Stimulated activated CD8-positive, alpha-beta memory T cell treated with anti-CD3 and anti-CD28 coated beads, Interleukin-7, amount 100 ng/mL, for 1 hour (primary cell): ENCODE measurements around the gene ITGAL.

Source experiments
- DNase-seq, 2 donors: peaks; one replicate each; pipeline ENCODE4 v3.0.0-alpha.2; 2020; ENCODE audit warnings: low read depth in 2 of 2

Gene ITGAL

DNA sequence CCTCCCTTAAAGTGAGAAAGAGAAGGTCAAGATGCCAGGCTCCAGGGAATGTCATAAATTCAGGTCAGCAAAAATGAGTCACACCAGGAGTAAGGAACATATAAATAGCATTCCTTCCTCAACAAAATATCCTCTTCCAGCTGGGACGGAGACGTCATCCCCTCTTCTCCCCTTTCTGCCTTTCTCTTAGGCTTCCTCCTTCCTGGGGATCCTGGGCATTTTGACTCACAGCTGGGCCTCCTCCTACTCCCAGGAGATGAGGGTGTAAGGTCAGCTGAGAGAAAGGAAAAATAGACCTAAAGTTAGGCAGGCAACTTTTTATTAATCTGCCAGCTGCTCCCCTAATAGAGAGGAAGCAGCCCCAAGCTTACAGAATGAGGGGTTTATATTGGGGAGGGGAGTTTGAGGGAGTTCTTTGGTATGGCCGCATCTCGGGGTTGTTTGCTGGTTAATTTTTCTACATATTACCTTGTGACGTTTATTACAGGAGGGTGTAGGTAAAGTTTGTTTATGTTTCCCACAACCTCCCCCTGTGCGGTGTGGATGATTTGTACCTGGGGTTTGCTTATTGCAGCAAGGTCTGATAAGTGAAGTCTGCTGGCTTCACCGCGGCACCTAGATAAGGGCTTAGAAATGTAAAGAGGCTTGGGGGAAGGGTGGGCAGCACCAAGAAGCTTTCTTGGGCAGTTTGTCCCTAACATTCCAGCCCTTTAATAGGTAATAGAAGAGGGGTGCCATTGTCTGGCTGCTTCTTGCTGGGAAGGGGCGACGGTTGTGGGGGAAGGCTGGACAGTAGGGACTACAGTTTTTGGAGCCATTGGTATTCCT, 69.2 kb downstream of the ITGAL start:
- DNase-seq = no peak

DNA sequence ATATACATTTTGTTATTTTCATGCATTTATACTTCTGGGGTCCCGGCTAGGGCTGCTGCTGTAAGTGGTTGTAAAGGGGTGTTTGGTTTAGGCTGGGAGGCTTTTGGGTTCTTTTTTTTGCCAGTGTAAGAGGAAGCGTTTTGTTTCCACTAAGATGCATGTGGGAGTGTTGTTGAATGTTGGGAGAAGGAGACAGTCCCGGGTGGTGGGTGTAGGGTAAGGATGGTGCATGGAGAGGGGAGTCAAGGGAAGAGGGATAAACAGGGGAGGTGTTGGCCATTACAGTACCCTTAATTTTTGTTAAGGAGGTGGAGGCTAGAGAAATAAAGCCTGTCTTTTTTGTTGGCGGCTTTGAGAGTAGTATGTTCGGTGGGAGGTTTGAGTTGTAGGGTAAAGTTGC, 70.5 kb downstream of the ITGAL start:
- DNase-seq = no peak

DNA sequence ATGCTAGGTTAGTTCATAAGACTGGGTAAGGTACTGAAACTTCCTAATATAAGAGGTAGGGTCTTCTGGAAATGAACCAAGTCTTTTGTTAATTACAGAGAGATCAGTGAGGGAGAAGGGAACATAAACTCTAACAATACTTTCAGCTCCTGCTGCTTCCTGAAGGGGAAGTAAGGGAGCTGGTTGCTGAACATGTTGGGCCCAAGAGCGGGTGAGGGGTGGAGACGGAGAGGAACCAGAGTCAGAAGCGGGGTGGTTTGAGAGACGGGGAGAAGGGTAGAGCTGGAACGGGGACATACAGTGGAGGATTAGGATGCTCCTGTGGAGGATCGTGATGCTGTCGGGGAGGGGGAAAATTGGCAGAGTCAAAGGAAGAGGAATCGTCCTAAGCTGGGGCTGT, 73.6 kb downstream of the ITGAL start:
- DNase-seq = no peak

DNA sequence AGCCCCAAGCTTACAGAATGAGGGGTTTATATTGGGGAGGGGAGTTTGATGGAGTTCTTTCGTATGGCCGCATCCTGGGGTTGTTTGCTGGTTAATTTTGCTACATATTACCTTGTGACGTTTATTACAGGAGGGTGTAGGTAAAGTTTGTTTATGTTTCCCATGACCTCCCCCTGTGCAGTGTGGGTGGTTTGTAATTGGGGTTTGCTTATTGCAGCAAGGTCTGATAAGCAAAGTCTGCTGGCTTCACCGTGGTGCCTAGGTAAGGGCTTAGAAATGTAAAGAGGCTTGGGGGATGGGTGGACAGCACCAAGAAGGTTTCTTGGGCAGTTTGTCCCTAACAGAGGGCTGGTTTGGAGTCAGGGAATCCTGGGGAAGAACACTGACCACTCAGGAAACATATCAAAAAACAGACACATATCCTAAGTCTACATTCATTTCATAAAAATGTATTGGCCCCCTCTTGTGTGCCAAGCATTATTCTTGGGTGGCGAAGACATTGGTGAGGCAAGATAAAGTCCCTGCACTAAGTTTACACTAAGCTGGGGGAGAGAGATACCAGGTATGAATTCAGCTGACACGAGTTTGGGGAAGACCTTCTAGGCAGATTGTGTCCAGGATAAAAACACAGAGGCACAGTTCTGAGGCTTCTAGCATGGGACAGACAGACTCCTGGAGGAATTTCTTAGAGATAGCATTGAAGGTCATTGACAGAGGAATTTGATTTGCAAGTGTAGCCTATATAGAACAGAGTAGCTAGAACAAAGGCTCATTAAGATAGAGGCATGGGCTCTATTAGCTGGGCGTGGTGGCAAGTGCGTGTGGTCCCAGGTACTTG, 76.1 kb downstream of the ITGAL start:
- no peak for DNase-seq

DNA sequence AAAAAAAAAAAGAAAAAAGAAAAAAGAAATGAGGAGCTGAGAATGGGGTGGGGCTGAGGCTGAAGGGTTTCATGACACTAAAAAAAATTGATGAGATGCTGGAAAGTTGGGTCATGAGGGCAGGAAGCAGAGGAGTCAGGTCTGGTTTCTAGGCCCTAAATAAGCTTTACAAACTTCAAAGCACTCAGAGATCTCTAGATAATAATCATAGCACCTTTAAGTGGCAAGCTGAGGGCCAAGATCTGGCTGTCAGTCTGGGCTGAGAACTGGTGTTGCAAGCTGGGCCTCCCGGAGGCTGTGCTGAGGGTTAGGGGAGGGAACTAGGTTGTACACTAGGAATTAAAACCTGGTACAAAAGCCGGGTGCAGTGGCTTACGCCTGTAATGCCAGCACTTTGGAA, 79.2 kb downstream of the ITGAL start:
- DNase-seq = no peak

DNA sequence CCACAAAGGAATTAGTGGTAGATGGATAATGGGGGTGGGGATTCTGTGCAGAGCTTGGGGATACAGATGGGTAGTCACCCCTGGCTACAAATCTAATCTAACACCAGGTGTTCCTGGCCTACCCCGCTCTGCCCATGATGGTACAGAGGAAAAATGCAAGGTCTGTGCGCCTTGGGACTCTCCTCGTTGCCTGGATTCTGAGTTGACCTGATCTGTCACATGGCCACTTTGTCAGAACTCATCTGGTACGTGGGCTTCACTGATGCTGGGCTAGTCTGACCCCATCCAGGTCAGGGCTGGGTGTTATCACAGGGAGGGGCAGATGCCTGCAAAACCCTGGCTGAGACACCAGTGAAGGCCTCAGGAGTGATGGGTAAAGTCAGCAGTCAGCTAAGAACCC, 80.4 kb downstream of the ITGAL start:
- no peak for DNase-seq

DNA sequence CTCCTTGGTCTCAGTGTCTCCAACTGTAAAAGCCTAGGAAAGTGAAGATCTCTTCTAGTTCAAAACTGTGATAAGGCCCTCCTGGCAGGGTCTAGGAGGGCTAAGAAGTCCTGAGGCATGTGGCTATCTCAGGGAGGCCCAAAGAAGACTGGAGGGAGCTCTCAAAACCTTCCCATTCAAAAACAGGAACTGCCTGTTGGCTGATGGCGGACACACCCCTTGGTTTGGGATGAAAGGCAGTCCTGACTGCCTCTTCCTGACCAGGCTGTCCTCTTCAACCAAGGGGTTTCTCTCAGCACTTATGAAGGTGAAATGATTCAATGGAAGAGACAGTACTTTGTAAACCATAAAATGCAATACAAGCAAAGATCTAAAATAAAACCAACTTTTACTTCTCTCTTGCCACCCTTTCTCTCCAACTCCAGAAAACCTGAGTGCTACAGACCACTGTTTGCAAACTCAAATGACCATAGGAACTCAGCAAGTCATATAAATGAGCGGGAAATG, 80.9 kb downstream of the ITGAL start:
- no peak for DNase-seq

DNA sequence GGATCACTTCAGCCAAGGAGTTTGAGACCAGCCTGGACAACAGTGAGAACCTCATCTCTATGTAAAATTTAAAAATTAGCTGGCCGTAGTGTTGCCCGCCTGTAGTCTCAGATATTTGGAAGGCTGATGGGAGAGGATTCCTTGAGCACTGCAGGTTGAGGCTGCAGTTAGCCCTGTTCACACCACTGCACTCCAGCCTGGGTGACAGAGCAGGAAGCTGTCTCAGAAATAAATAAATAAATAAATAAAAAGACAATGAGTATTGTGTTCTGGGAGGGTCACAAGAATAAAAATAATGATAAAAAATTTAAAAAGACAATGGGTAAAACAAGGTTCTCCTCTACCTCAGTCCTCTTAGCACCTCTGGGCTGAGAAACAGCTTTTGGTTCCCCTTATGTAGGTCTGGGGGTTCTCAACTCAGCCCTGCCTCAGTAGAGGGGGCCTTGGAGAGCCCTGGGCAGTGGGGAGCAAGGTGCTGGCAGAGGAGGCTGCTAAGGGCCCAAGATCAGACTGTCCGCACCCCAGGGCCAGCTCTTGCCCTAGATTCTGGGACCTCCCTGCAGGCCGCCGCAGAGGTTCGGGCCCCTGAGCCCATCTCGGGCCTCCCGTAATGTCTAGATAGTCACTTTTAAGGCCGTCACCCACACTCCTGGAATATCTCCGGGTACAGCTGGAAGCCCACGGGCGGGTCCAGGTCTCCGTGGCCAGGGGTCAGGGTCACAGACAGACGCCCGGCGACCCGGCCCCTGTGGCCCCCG, 82.2 kb downstream of the ITGAL start:
- DNase-seq = no peak

DNA sequence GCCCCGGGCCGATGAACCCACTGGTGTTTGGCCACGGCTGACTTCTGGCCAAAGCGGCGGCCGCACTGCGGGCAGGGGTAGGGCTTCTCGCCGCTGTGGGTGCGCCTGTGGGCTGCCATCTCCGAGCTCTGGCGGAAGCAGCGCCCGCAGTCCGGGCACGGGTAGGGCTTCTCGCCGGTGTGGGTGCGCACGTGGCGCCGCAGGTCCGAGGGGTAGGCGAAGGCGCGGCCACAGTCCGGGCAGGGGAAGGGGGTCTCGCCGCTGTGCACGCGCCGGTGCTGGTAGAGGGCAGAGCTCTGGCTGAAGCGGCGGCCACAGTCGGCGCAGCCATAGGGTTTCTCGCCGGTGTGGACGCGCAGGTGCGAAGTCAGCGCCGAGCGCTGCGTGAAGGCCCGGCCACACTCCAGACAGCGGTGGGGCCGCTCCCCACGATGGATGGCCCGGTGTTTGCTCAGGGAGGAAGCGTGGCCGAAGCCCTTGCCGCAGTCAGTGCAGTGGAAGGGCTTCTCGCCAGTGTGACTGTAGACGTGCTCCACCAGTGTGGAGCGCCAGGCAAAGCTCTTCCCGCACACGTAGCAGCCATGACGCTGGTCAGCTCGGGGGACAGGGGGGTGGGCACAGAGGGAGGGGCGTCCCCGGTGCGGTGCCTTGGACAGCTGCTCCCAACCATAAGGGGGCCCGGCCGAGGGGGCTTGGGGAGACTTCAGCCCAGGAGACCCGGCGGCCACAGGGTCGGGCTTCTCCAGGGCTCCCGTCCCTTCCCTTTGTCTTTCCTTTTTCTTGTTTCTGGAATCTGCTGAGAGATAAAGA, 83.0 kb downstream of the ITGAL start:
- DNase-seq = no peak

DNA sequence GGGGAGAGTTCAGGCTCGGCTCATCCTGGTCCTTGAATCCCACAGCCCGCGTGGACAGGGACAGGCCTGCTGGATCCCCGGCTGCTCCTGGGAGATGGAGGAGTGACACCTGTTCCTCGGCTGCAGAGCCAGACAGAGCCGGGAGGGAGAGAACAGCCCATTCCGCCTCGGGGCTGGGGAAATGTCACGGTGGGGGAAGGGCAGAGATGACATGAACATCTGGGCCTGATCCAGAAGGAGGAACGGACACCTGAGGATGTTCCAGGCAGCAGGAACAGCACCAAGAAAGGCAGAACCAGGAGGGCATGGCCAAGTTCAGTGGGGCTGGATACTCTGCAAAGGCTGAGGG, 83.6 kb downstream of the ITGAL start:
- DNase-seq = no peak

DNA sequence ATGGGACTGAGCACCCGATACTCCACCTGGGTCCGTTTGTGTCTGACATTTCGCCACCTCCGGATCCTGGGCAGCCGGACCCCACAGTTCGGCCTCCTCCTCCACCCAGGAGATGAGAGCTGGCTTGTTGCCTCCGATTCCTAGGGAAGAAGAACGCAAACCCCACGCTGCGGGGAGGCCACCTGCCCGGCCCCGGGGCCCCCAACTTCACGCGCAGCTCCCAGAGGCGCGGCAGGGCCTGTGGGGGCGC, 85.1 kb downstream of the ITGAL start:
- DNase-seq = no peak

DNA sequence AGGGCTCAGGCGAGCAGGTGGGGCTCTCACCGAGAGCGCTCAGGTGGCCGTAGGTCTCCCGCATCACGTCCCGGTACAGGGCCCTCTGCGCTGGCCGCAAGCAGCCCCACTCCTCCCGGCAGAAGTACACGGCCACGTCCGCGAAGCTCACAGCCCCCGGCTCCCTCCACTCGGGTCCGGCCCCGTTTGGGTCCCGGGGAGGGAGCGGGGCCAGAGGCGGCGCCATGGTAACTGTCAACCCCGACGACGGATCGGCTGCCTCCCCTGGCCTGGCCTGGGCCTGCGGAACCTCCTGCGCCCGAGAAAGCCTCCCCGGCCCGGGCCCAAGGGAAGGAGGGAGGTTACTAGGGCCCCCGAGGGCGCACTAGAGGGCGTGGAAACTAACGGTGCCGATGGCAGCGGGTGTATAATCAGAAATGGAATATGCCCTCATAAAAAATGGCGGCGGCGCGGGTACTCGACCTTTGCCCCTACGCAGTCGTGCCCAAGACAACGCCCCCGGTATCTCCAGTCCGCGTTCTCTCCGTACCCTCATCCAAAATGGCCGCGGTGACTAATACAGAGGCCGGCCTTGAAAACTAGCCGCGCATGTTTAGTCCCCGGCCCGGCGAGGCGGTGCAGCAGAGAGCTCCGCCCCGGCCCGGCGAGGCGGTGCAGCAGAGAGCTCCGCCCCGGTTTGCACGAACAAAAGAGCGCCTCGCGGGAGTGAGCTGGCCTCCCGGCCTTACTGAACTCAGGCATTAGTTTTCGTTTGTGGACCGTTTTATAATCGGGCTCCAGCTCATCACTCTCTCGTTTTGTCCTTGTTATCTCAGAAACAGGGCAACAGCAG, 85.6 kb downstream of the ITGAL start, which contains the start of gene ZNF764:
Gene ZNF764, minus strand, starts transcription at position 418 of the 832 bp plus-strand sequence. Its CDS starts 192 bp downstream, at position 226.
- peak; percentile 89 for DNase-seq

DNA sequence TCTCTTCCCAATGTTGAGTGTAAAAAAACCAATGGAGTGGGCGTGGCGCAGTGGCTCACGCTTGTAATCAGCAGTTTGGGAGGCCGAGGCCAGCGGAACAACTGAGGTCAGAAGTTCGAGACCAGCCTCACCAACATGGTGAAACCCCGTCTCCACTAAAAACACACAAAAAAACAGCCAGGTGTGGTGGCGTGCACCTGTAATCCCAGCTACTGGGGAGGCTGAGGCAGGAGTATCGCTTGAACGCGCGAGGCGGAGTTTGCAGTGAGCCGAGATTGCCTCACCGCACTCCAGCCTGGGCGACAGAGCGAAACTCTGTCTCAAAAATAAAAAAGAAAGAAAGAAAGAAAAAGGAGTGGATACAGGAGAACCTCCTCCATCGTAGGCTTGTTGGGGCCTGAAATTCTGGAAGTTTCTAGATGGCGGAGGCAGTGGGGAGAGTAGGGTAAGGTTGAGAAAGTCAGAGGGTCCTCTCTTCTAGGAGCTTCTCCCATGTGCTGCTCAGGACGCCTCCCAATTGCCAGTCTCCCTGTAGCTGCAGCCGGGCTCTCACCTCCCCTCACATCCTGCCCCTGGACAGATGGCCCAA, 86.3 kb downstream of the ITGAL start:
- DNase-seq = no peak

DNA sequence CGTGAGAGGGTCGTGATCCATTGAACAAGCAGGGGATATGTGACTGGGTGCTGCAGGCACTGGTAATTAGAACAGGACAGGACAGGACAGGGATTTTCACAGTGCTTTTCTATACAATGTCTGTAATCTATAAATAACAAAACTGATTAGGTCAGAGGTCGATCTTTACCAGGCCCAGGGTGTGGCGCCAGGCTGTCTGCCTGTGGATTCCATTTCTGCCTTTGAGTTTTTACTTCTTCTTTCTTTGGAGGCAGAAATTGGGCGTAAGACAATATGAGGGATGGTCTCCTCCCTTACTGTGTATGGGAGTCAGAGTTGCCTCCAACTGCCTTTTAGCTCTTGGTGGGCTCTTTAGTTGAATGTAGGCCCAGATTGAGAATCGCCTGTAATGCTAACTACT, 87.1 kb downstream of the ITGAL start:
- no peak for DNase-seq

DNA sequence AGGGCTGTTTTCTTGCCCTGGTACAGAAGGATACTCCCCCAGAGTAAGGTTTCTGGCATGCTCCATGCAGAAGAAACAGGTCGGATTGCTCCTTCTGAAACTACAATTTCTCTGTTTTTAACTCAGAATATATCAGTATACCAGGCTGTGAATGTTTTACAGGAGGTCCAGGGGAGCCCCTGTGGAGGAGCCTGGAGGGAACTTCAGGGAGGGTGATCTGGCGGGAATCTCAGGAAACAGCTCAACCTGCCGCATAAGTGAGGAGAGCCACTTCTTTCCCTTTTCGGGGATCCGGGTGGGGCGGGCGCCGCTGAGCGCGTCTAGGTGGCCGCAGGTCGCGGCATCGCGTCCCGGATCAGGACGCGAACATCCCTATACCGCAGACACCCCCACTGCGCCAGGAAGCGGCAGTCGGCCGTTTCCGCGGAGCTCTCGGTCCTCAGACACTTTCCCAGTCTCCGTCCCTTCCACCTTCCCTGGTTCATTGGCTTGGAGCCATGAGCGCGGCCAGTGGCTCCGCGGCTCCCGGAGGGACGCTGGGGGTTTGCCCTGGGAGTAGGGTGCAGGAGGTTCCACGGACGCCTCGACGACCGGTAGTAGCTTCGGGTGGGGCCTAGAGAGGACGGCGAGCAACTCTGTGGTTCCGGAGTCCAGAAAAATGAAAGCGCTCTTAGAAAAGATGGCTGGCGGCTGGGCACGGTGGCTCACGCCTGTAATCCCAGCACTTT, 88.7 kb downstream of the ITGAL start:
- DNase-seq = no peak

DNA sequence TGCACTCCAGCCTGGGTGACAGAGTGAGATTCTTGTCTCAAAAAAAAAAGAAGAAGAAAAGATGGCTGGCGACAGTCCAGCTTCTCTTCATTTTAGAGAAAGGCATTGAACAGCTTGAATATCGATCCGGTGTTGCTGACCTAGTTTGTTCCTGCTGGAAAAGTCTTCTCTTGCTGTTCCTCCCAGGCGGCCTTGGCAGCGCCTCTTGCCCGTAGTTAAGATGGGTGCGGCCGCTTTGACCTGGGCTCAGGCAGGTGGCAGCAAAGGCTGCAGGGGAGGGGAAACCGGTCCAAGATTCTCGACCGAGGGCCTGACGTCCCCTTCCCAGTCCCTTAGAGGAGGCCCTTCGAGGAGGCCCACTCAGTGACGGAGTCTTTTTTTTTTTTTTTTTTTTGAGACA, 89.5 kb downstream of the ITGAL start:
- DNase-seq = no peak

DNA sequence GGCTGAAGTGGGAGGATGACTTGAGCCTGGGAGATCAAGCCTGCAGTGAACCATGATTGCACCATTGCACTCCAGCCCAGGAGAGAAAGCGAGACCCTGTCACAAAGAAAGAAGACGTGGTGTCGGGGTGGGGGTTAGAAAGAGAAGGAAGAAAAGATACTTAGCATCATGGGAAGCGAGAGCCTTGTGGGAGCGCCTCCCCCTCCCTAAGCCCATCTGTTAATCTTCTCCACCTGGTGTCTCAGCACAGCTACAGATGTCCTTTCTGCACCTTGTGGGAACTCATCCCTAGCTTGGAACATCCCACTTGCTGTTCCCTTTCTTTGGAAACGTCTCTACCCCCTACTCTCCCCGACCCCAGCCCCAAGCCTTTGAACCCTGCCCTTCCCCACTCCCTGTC, 93.0 kb downstream of the ITGAL start:
- no peak for DNase-seq

DNA sequence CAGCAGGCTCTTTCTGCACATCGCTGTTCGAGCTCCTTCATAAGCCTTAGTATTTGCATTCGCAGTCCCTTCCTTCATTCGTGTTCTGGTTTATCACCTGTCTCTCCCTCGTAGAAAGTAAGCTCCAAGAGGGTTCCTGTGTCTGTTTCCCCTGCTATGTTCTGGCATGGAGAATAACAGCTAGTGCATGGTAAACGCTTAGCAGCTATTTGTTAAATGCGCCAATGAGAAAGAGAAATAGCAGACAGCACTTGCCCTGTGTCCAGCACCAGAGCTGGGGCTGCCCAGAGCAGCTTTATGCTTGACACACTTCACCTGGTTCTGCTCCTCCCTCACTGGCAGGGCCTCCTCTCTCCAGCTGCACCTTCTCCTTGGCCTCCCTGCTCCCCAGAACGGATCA, 93.4 kb downstream of the ITGAL start:
- no peak for DNase-seq

DNA sequence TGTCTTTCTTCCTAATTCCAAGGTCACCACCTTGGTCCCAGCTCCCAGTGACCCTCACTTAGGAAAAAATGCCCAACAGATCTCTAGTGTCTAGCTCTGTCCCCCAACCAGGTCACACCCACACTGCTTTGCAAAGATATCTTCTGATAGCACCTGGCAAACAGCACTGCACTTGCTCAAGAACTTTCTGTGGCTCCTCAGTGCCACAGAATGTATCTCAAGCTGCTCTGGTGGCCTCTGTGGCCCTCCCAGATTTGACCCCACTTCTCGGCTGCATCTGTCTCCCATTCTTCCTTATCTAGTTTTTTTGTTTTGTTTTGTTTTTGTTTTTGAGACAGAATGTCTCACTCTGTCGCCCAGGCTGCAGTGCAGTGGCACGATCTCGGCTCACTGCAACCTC, 94.0 kb downstream of the ITGAL start:
- no peak for DNase-seq
